ENCODE data around the gene PCBP2. TPM values are rescaled to one million over a fixed set of nuclear protein-coding genes. Genes with fewer than 3 reads are reported as not detected.

The PCBP2 gene
- total RNA-seq, 1 donor from 2014 or later: 1,084 TPM

DNA sequence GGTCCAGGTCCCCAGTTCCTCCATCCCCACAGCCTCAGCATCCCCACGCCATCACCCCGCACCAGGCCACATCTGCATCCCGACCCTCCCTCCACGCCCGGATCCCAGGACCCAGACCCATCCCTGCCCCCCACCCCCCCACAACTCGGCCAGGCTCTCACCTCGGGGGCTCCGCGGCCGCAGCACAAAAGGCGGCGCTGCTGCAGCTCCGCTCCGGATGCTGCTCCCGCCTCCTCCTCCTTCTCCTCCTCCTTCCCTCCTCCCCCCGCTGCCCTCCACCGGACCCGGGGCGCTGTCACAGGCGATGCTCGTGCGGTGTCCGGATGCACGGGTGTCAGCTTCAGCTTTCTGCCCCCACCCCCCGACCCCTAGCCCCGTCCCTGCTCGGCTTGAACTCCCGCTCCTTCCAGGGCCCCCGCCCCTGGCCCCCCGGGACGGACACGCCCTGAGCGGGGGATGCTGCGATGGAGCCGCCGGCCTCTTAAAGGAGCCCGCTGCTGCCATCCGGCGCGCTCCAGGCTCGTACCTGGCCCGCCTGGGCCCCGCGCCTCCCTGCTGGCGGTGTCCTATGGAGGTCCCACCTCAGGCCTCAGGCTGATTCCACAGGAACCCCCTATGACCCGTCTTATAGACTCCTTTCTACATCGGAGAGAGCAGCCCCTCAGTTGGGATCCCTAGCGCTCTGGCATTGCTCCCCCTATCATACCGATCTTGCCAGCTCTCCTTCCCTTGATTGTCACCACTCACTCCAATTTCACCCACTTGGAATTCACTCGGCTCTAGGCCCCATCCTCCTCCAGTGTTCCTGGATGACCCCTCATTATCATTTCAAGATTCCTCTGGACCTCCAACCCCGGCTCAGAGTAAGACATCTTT is 47.6 kb downstream of the PCBP2 start, which contains the start of gene MAP3K12:
Gene MAP3K12 (minus strand): TSS at position 193 of the 876 bp plus-strand sequence. CDS start 12,067 bp downstream, outside the sequence.
- peaks cover 36% of the 10 kb centered on the region for H3K4me1 Mint-ChIP-seq (ENCODE audit: unreplicated experiment)
- DNase-seq (ENCODE audit: low spot score): peak; percentile 54
- TF ChIP-seq, protein P1, sequence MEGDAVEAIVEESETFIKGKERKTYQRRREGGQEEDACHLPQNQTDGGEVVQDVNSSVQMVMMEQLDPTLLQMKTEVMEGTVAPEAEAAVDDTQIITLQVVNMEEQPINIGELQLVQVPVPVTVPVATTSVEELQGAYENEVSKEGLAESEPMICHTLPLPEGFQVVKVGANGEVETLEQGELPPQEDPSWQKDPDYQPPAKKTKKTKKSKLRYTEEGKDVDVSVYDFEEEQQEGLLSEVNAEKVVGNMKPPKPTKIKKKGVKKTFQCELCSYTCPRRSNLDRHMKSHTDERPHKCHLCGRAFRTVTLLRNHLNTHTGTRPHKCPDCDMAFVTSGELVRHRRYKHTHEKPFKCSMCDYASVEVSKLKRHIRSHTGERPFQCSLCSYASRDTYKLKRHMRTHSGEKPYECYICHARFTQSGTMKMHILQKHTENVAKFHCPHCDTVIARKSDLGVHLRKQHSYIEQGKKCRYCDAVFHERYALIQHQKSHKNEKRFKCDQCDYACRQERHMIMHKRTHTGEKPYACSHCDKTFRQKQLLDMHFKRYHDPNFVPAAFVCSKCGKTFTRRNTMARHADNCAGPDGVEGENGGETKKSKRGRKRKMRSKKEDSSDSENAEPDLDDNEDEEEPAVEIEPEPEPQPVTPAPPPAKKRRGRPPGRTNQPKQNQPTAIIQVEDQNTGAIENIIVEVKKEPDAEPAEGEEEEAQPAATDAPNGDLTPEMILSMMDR (IDR thresholded peaks at IDR 0.05; ENCODE audit: unreplicated experiment): no peak

GRCh38 chr12:53500142-53500775 is 48.4 kb downstream of the PCBP2 start:
- peak overlapping the region; percentile 95 for H3K27ac Mint-ChIP-seq (ENCODE audit: unreplicated experiment)
- no peaks in the 10 kb centered on the region for H3K9me3 Mint-ChIP-seq (ENCODE audit: unreplicated experiment)
- peaks cover 36% of the 10 kb centered on the region for H3K4me1 Mint-ChIP-seq (ENCODE audit: unreplicated experiment)
- peak overlapping the region; percentile 94 for H3K4me3 Mint-ChIP-seq (ENCODE audit: unreplicated experiment)
- DNase-seq (ENCODE audit: low spot score): no peak
- TF ChIP-seq, protein P1 (IDR thresholded peaks at IDR 0.05; ENCODE audit: unreplicated experiment): no peak
- H3K27me3 Mint-ChIP-seq (ENCODE audit: unreplicated experiment): peaks cover 28% of the 10 kb centered on the region
- peaks cover 11% of the 10 kb centered on the region for H3K36me3 Mint-ChIP-seq (ENCODE audit: low read depth, unreplicated experiment)

More for the DNA sequence above, 47.6 kb downstream of the PCBP2 start, which contains the start of gene MAP3K12:
- peaks cover 6% of the 10 kb centered on the region for H3K36me3 Mint-ChIP-seq (ENCODE audit: low read depth, unreplicated experiment)
- peaks cover 23% of the 10 kb centered on the region for H3K27me3 Mint-ChIP-seq (ENCODE audit: unreplicated experiment)
- H3K4me3 Mint-ChIP-seq (ENCODE audit: unreplicated experiment): peak within 1 kb of the TSS; percentile 94
- peak within 1 kb of the TSS; percentile 95 for H3K27ac Mint-ChIP-seq (ENCODE audit: unreplicated experiment)
- H3K9me3 Mint-ChIP-seq (ENCODE audit: unreplicated experiment): no peaks in the 10 kb centered on the region

DNA sequence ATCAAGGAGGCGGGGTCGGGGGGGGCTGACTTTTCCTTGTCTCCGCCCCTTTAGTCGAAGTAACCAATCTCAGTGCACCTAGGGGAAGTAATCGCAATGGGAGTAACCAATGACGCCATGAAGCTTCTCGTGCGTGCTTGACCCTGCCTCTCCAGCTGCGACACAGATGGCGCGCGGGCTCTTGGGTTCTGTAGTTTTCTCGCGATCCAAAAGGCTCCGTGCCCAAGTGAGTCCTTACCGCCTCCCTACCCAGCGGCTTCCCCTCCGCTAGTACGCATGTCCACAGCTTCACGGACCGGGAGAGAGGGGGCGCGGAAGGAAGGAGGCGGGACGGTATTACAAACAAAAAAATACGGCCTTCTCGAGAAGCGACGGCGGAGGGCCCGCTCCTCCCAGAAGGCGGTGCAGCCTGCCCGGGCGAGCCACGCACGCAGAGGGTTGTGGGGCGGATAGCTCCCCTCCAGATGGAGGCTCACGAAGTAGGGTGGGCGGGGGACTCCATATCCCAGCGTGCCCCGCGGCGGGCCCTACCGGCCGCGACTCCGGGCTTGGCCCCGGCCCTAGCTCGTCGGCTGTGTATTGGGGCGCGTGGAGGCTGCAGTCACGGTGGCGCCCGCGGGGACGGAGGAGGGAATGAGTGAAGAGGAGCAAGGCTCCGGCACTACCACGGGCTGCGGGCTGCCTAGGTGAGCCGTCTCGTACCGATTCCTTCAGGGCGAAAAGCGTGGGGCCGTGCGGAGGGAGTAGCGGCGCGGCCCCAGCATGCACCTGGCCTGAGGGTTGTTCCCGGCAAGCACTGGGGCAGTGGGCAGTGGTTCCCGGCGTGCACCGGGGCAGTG is 49.1 kb downstream of the PCBP2 start, which contains the start of gene TARBP2:
Gene TARBP2 (plus strand): TSS at position 508 of the 839 bp plus-strand sequence. CDS start 126 bp downstream, at position 634.
- peak; percentile 94 for DNase-seq (ENCODE audit: low spot score)
- Mint-ChIP-seq H3K36me3 (ENCODE audit: low read depth, unreplicated experiment) (peaks cover 18% of the 10 kb centered on the region), H3K4me3 (ENCODE audit: unreplicated experiment) (peak within 1 kb of the TSS; percentile 94), H3K4me1 (ENCODE audit: unreplicated experiment) (peaks cover 36% of the 10 kb centered on the region), H3K9me3 (ENCODE audit: unreplicated experiment) (no peaks in the 10 kb centered on the region), H3K27ac (ENCODE audit: unreplicated experiment) (peak within 1 kb of the TSS; percentile 95), H3K27me3 (ENCODE audit: unreplicated experiment) (peaks cover 32% of the 10 kb centered on the region)
- TF ChIP-seq, protein P1 (IDR thresholded peaks at IDR 0.05; ENCODE audit: unreplicated experiment): no peak

DNA sequence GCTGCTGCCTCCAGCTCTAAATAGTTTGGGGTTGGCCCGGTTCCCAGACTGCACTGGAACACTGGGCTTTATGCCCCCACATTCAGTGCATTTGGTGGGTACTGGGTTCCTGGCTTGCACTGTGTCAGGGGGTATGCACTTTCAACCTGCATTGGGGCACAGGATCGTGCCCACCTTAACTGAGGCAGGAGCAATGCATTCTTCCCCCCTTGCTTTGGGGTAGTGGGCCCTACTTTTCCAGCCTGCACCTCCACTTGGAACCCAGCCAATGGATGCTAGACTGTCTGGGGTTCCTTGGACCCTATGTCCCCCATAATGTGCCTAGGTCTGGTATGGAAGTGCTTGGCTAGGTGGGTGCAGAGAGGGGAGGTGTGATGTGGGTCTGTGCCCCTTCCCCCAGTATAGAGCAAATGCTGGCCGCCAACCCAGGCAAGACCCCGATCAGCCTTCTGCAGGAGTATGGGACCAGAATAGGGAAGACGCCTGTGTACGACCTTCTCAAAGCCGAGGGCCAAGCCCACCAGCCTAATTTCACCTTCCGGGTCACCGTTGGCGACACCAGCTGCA is 49.8 kb downstream of the PCBP2 start:
- no peaks in the 10 kb centered on the region for H3K9me3 Mint-ChIP-seq (ENCODE audit: unreplicated experiment)
- TF ChIP-seq, protein P1 (IDR thresholded peaks at IDR 0.05; ENCODE audit: unreplicated experiment): no peak
- H3K4me1 Mint-ChIP-seq (ENCODE audit: unreplicated experiment): peaks cover 31% of the 10 kb centered on the region
- DNase-seq (ENCODE audit: low spot score): no peak
- peaks cover 18% of the 10 kb centered on the region for H3K36me3 Mint-ChIP-seq (ENCODE audit: low read depth, unreplicated experiment)
- peak overlapping the region; percentile 95 for H3K27ac Mint-ChIP-seq (ENCODE audit: unreplicated experiment)
- peaks cover 33% of the 10 kb centered on the region for H3K27me3 Mint-ChIP-seq (ENCODE audit: unreplicated experiment)
- peak overlapping the region; percentile 94 for H3K4me3 Mint-ChIP-seq (ENCODE audit: unreplicated experiment)
